HepG2 (cell line): ENCODE results near the gene ST13. TPM values are rescaled to one million over a fixed set of nuclear protein-coding genes. Genes with fewer than 3 reads are reported as not detected.

Experiments
- ATAC-seq: fragments of 200-7000 bp; cut with Tn5 transposase; 3 replicates; pipeline ENCODE4 v1.9.1; 2020; ENCODE audit warnings: mild to moderate bottlenecking, moderate library complexity
- BruUV-seq: library from RNA; stranded (reverse); fragments of 400-500 nt; replicated peaks from 2 replicates; lab custom pipeline; 2021; lab: Mats Ljungman, UMichigan
- CTCF ChIA-PET: fragments of 300-600 bp; formaldehyde crosslinking; extraction: SDS; loops from one replicate; lab custom pipeline; 2021; ENCODE audit warnings: low total read pairs, inconsistent platforms, low intra/inter-chr PET ratio; lab: Yijun Ruan, JAX
- POLR2A ChIA-PET: fragments of 350-600 bp; sonication (Branson Sonifier 250); formaldehyde crosslinking; loops from one replicate; lab custom pipeline; 2020; ENCODE audit warnings: antibody characterized with exemption, inconsistent platforms; lab: Yijun Ruan, JAX
- DNase-seq: peaks from one replicate; pipeline ENCODE4 v3.0.0-alpha.2; 2015; ENCODE audit warnings: low spot score
- FAIRE-seq: peaks from 3 replicates; lab custom pipeline; 2011; peaks lifted over from hg19 to GRCh38; lab: Jason Lieb, UNC
- H2AFZ ChIP-seq: one replicate; pipeline ENCODE4 v1.6.1; 2011; ENCODE audit warnings: low read length, inconsistent platforms
- H3K27ac ChIP-seq: fragments of 300-600 bp; 3 replicates; pipeline ENCODE4 v1.8.0; 2011; ENCODE audit warnings: mixed run types, mild to moderate bottlenecking, mixed read lengths, low read length, inconsistent platforms; ENCODE audit not compliant: insufficient read depth; ENCODE audit errors: extremely low read length
- H3K27me3 ChIP-seq, 2 experiments: fragments of 200-600 bp in 1 of 2; 2 replicates in 1 of 2; 3 replicates in 1 of 2; pipeline versions ENCODE4 v1.6.0 to v1.8.0; 2011; ENCODE audit warnings: low read length in 2 of 2, mild to moderate bottlenecking in 2 of 2, moderate library complexity in 2 of 2, inconsistent platforms in 1 of 2; ENCODE audit not compliant: insufficient read depth in 2 of 2, control insufficient read depth in 1 of 2
- H3K36me3 ChIP-seq, 2 experiments: fragments of 200-600 bp in 1 of 2; replicated peaks in 1 of 2; 2 replicates in 1 of 2; 3 replicates in 1 of 2; pipeline versions ENCODE4 v1.5.1 to v1.8.0; 2011; ENCODE audit warnings: low read length in 2 of 2, inconsistent platforms in 1 of 2; ENCODE audit not compliant: insufficient read depth in 2 of 2, control insufficient read depth in 1 of 2
- H3K4me1 ChIP-seq: 2 replicates; pipeline ENCODE4 v1.5.1; 2012; ENCODE audit warnings: low read length, inconsistent platforms; ENCODE audit not compliant: insufficient read depth
- H3K4me2 ChIP-seq: 2 replicates; pipeline ENCODE4 v1.6.0; 2011; ENCODE audit warnings: low read depth, low read length, inconsistent platforms
- H3K4me3 ChIP-seq, 3 experiments: fragments of 200-600 bp in 1 of 3; sonication (generic), shearing (Covaris generic) in 1 of 3; replicated peaks in 1 of 3; 2 replicates each; pipeline ENCODE4 v1.5.1; 2011 to 2016; ENCODE audit warnings: low read length in 3 of 3, inconsistent platforms in 2 of 3, low read depth in 2 of 3, mild to moderate bottlenecking in 2 of 3, control low read depth in 1 of 3, mixed read lengths in 1 of 3; ENCODE audit not compliant: insufficient read depth in 1 of 3
- H3K79me2 ChIP-seq: one replicate; pipeline ENCODE4 v1.6.1; 2011; ENCODE audit warnings: low read length, inconsistent platforms; ENCODE audit not compliant: insufficient read depth
- H3K9ac ChIP-seq: 2 replicates; pipeline ENCODE4 v1.6.0; 2011; ENCODE audit warnings: mild to moderate bottlenecking, low read depth, low read length, inconsistent platforms; ENCODE audit not compliant: insufficient read depth
- H3K9me3 ChIP-seq: 2 replicates; pipeline ENCODE4 v1.5.1; 2012; ENCODE audit warnings: mild to moderate bottlenecking, low read length
- H4K20me1 ChIP-seq: 2 replicates; pipeline ENCODE4 v1.6.0; 2011; ENCODE audit warnings: inconsistent platforms, mild to moderate bottlenecking, low read length, moderate library complexity; ENCODE audit not compliant: insufficient read depth
- ATF1 ChIP-seq: IDR thresholded peaks from 2 replicates; pipeline ENCODE4 v1.6.1; 2016; ENCODE audit warnings: mild to moderate bottlenecking, control low read depth
- HBP1 ChIP-seq: IDR thresholded peaks from 2 replicates; pipeline ENCODE4 v1.6.1; 2016; ENCODE audit warnings: low read depth, control low read depth
- KDM2A ChIP-seq: sonication (generic); formaldehyde crosslinking; IDR thresholded peaks from 2 replicates; pipeline ENCODE4 v1.4.0; 2020; ENCODE audit warnings: low read depth, missing genetic modification reagents, borderline replicate concordance
- MAFK ChIP-seq, 2 experiments: IDR thresholded peaks in 1 of 2; conservative IDR thresholded peaks in 1 of 2; 2 replicates each; pipeline ENCODE4 v1.6.1; 2011; ENCODE audit warnings: improper control_type of control experiment in 2 of 2, low read length in 2 of 2
- SPEN ChIP-seq: sonication (generic); formaldehyde crosslinking; IDR thresholded peaks from 2 replicates; pipeline ENCODE4 v1.5.1; 2020; ENCODE audit warnings: low read depth, mild to moderate bottlenecking, missing genetic modification reagents
- ZNF318 ChIP-seq: sonication (generic); formaldehyde crosslinking; IDR thresholded peaks from 2 replicates; pipeline ENCODE4 v1.4.0; 2020; ENCODE audit warnings: mild to moderate bottlenecking, missing genetic modification reagents
- ZNF549 ChIP-seq: sonication (generic); formaldehyde crosslinking; IDR thresholded peaks from 2 replicates; pipeline ENCODE4 v1.5.0; 2020; ENCODE audit warnings: missing genetic modification reagents
- WGBS: methylation state at CpG from one replicate; pipeline ENCODE4 v1.1.6; 2017; ENCODE audit warnings: low lambda C conversion rate; 5-methylcytosine and 5-hydroxymethylcytosine counted together
- in situ Hi-C: cut with HindIII; loops from 2 replicates; pipeline ENCODE4 v1.10.0; 2017; ENCODE audit warnings: low pct_unique_long_range_greater_than_20kb; ENCODE audit not compliant: extremely low pct_ligation_motif_present
- intact Hi-C: fragments of 100-400 bp; cut with micrococcal nuclease; formaldehyde crosslinking; loops from one replicate; pipeline ENCODE4 v1.10.0; 2022; ENCODE audit not compliant: unreplicated experiment
- polyA plus RNA-seq, 8 experiments: library from polyadenylated mRNA; depleted of rRNA in 3 of 8; stranded (reverse) in 7 of 8; unstranded in 1 of 8; fragments of >200 nt; fragmentation: Illumina TruSeq in 4 of 8; extraction: Trizol in 4 of 8; gene quantifications; 2 replicates each; pipeline versions ENCODE4 v1.2.1 to v1.2.3, GENCODE V29; 2011 to 2016; ENCODE audit warnings: low read depth in 4 of 8, missing spikeins in 1 of 8, mixed read lengths in 1 of 8; ENCODE audit not compliant: insufficient read depth in 1 of 8
- total RNA-seq, 5 experiments: library from RNA; depleted of rRNA; stranded (reverse); fragments of >200 nt; fragmentation: Illumina TruSeq; extraction: Trizol; gene quantifications; 2 replicates each; pipeline ENCODE4 v1.2.3, GENCODE V29; 2016; ENCODE audit warnings: low read depth in 1 of 5

The ST13 gene
- total and polyA plus RNA-seq, 2 of the 13 experiments (the other 11 are each of a cell fraction or from before 2014, with no cell fraction given), result 110 to 274 TPM

GRCh38 chr22:40862537-40862936 is 6.1 kb upstream of the ST13 start (continued):
- TF ChIP-seq SPEN (CRISPR knock-in tag) (no peak), ZNF549 (CRISPR knock-in tag) (no peak)

- Histone ChIP-seq H4K20me1 (no peaks in the 10 kb centered on the region), H3K79me2 (peaks cover 51% of the 10 kb centered on the region), H3K4me3 (no peak within 1 kb of the TSS), H3K4me2 (no peak within 1 kb of the TSS), H3K27me3 (no peaks in the 10 kb centered on the region; a peak in 1 of 5 replicates), H3K36me3 (peaks cover 0 to 6% of the 10 kb centered on the region in 2 experiments; a peak in 2 of 5 replicates), H3K27ac (no peak within 1 kb of the TSS), H3K9me3 (no peaks in the 10 kb centered on the region), H2AFZ (no peak within 1 kb of the TSS), H3K9ac (no peak within 1 kb of the TSS), H3K4me1 (peaks cover 29% of the 10 kb centered on the region)
- WGBS, result 85% methylated on average over 3 of the region's 3 CpGs
- ChIA-PET POLR2A (no interaction called here), CTCF (no interaction called here)
- TF ChIP-seq ZNF318 (CRISPR knock-in tag), result no peak
- no peak for TF ChIP-seq MAFK (conservative IDR thresholded peaks at IDR 0.05 in 1 of 2, IDR thresholded peaks at IDR 0.05 in 1 of 2; ENCODE audit: low read length in 2 of 2)
- no peak for TF ChIP-seq KDM2A
- no peak for TF ChIP-seq HBP1 (CRISPR knock-in tag)
- no peak for TF ChIP-seq ATF1 (CRISPR knock-in tag)
- ATAC-seq, result no peak
- DNase-seq, result no peak
- no TSS peak for BruUV-seq
- in situ Hi-C loops (no loop called here), intact Hi-C loops (no loop called here)
- no peak for FAIRE-seq
These were observed 5.6 kb upstream of the ST13 start, which contains the start of gene DNAJB7 for GRCh38 chr22:40862013-40862412. TSS of gene DNAJB7 (minus strand) at chr22:40862113. CDS start at chr22:40861994, 119 bp downstream.
